ENCODE measurements around the gene ARSB.

Gene ARSB

DNA sequence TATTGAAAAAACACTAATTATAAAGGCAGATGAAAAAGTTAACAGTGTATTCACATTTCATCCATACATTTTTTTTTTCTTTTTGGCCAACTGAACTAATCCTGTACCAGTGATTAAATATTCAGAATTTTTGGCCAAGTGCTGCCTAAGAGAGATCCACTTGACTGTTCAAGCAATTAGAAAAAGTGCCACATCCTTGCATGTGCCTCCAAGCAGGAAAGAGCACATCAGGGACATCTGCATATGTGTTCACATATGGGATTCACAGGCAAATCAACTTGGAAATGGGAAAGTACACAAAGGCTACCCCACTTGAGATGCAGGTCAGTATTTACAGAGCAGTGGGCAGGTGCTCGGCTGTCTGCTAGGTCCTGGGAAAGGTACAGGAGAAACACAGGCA lies 173.2 kb downstream of the ARSB start:
- H3K4me3 ChIP-seq (replicated peaks; ENCODE audit: low read depth, low read length): no peak overlapping the region

DNA sequence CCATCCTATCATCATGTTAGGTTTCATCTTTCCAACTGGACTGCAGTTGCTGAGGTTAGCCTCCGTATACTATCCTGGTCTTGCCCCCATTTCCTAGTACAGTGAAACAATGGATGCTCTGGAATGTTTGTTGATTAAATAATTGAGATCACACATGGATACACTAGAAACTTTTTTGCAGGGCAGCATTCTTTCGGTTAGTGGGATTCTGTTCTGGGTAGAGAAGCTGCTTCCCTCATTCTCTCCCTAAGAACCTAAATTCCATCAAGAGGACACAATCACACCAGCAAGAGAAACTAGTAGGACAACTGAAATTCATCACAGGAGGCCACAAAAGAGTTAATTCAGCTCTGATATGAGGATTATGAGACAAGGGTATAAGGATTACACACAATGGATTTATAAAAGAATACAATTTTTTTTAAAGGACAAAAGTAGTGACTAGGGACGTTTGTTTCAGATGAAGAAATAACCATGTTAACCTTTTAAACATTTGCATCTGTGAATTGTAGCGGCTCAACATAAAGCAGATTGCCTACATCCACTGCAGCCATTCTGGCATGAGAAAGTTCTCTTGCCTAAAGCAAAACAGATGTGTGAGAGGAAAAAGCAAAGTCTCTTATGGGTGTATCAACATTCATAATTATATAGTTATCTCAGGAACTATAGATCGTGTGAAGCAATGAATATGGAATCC lies 173.8 kb downstream of the ARSB start:
- TF ChIP-seq, protein P1, sequence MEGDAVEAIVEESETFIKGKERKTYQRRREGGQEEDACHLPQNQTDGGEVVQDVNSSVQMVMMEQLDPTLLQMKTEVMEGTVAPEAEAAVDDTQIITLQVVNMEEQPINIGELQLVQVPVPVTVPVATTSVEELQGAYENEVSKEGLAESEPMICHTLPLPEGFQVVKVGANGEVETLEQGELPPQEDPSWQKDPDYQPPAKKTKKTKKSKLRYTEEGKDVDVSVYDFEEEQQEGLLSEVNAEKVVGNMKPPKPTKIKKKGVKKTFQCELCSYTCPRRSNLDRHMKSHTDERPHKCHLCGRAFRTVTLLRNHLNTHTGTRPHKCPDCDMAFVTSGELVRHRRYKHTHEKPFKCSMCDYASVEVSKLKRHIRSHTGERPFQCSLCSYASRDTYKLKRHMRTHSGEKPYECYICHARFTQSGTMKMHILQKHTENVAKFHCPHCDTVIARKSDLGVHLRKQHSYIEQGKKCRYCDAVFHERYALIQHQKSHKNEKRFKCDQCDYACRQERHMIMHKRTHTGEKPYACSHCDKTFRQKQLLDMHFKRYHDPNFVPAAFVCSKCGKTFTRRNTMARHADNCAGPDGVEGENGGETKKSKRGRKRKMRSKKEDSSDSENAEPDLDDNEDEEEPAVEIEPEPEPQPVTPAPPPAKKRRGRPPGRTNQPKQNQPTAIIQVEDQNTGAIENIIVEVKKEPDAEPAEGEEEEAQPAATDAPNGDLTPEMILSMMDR (IDR thresholded peaks at IDR 0.05; ENCODE audit: insufficient read depth, low read length, poor library complexity, severe bottlenecking): no peak
- no peak overlapping the region for H3K4me3 ChIP-seq (replicated peaks; ENCODE audit: low read depth, low read length)
- no peaks in the 10 kb centered on the region; the same call in 1 of the 2 replicates for H3K36me3 ChIP-seq (ENCODE audit: control insufficient read depth, insufficient read depth, low read length)
- H3K27me3 ChIP-seq (replicated peaks; ENCODE audit: control insufficient read depth, insufficient read depth, low read length): no peaks in the 10 kb centered on the region
- no peak for DNase-seq (ENCODE audit: extremely low read depth, insufficient read length)

More for the DNA sequence above, 173.2 kb downstream of the ARSB start:
- Histone ChIP-seq H3K27me3 (replicated peaks; ENCODE audit: control insufficient read depth, insufficient read depth, low read length) (no peaks in the 10 kb centered on the region), H3K36me3 (ENCODE audit: control insufficient read depth, insufficient read depth, low read length) (no peaks in the 10 kb centered on the region; the same call in 1 of the 2 replicates)
- TF ChIP-seq, protein P1 (IDR thresholded peaks at IDR 0.05; ENCODE audit: insufficient read depth, low read length, poor library complexity, severe bottlenecking): no peak
- no peak for DNase-seq (ENCODE audit: extremely low read depth, insufficient read length)

DNA sequence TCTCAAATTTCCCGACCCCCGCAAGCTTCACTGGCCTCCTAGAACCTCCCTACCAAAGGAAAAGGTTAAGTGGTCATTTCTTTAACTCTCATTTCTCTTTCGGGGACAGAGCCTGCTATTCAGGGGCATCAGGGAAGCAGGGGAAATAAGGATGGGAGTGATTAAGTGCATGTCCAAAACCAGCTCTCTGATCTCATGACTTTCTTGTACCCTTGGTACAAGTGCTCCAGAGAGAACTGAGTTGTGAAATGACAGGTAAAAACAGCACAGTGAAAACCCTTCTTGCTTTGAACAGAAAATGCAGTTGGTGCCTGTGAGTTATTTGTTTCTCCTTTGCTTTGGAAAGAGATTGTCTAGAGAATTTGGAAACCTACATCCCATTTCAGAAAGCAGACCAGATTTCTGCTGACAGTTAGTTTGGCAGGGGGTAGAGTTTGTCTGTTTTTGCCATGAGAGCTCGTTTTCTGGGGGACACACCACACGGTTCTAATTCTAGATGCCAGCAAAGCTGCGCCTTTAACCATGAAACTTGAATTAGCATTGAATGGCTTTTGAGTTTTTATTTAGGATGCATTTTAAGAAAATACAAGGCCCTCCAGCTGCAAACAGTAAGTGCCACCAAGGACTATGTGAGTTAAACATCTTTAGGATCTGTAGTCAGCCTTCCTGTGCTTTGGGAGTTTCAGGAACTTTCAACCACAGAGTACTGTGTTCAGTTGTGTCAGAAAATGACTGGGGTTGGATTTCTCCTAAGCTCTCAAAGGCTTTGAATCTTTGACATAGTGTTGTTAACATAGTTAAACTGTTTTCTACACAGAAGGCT lies 174.8 kb downstream of the ARSB start:
- DNase-seq (ENCODE audit: extremely low read depth, insufficient read length): no peak
- H3K27me3 ChIP-seq (replicated peaks; ENCODE audit: control insufficient read depth, insufficient read depth, low read length): no peaks in the 10 kb centered on the region
- TF ChIP-seq, protein P1 (IDR thresholded peaks at IDR 0.05; ENCODE audit: insufficient read depth, low read length, poor library complexity, severe bottlenecking): no peak
- no peaks in the 10 kb centered on the region; the same call in 1 of the 2 replicates for H3K36me3 ChIP-seq (ENCODE audit: control insufficient read depth, insufficient read depth, low read length)
- H3K4me3 ChIP-seq (replicated peaks; ENCODE audit: low read depth, low read length): no peak overlapping the region

DNA sequence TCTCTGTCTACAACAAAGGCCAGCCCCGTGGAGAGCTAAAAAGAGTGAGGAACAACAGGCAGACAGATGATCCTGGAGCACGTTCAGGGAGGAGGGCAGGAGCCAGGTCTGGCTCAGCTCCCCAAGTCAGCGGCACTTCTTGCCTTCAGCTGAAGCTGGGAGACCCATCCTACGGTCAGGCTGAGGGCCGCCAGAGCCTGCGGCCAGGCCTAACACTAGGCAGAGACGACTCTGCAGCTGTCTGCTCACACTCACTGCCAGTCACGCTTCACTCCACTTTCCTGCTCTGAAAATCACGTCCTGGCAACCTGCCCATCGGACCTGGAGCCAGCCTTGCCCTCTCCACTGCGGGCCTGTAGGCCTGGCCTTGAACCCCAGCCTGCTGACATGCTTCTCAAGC lies 175.7 kb downstream of the ARSB start:
- DNase-seq (ENCODE audit: extremely low read depth, insufficient read length): no peak

DNA sequence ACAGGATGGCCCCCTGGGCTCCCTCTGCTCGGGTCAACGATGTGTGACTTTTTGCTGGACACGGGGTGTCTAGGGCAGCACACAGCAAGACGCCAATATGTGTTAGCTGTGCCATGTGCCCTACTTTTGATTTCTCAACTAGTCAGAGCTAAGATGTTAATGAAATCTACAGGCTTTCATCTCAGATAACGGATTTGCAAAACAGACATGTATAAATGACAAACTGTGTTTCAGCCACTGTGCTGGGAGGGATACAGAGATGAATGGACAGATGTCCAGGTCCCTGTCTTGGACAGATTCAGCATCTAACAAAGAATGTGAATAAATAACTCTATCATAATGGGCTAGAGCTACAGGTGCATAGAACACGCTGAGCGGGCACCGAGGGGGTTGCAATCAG lies 176.3 kb downstream of the ARSB start:
- no peak overlapping the region for H3K4me3 ChIP-seq (replicated peaks; ENCODE audit: low read depth, low read length)
- H3K27me3 ChIP-seq (replicated peaks; ENCODE audit: control insufficient read depth, insufficient read depth, low read length): no peaks in the 10 kb centered on the region
- TF ChIP-seq, protein P1 (IDR thresholded peaks at IDR 0.05; ENCODE audit: insufficient read depth, low read length, poor library complexity, severe bottlenecking): no peak
- no peaks in the 10 kb centered on the region; the same call in 1 of the 2 replicates for H3K36me3 ChIP-seq (ENCODE audit: control insufficient read depth, insufficient read depth, low read length)
- no peak for DNase-seq (ENCODE audit: extremely low read depth, insufficient read length)

More for the DNA sequence above, 175.7 kb downstream of the ARSB start:
- H3K27me3 ChIP-seq (replicated peaks; ENCODE audit: control insufficient read depth, insufficient read depth, low read length): no peaks in the 10 kb centered on the region
- TF ChIP-seq, protein P1 (IDR thresholded peaks at IDR 0.05; ENCODE audit: insufficient read depth, low read length, poor library complexity, severe bottlenecking): no peak
- no peak overlapping the region for H3K4me3 ChIP-seq (replicated peaks; ENCODE audit: low read depth, low read length)
- H3K36me3 ChIP-seq (ENCODE audit: control insufficient read depth, insufficient read depth, low read length): no peaks in the 10 kb centered on the region; the same call in 1 of the 2 replicates

Measured in GM06990 (cell line).